GM11168 (cell line): ENCODE measurements around the gene HDAC10.
"Not testable (repeated sequence)": the region's sequence is repeated elsewhere in the genome, so short reads cannot be mapped to it uniquely, and the experiment has no call there.

Experiments
- in situ Hi-C: fragments of 300-500 bp; cut with MboI; formaldehyde crosslinking; loops from one replicate; pipeline ENCODE4 v1.12.0; 2022; ENCODE audit warnings: low sequenced_read_pairs; ENCODE audit not compliant: unreplicated experiment

Gene HDAC10

GRCh38 chr22:50208939-50209892 is 41.8 kb downstream of the HDAC10 start:
- in situ Hi-C loops = no loop called here

GRCh38 chr22:50208430-50208938 is 42.6 kb downstream of the HDAC10 start:
- in situ Hi-C loops = no loop called here

- in situ Hi-C loops = no loop called here
These were observed 43.5 kb downstream of the HDAC10 start for GRCh38 chr22:50207383-50208140.

- in situ Hi-C loops = no loop called here
These were observed 44.5 kb downstream of the HDAC10 start for GRCh38 chr22:50206599-50206998.

GRCh38 chr22:50205781-50206569 is 45.1 kb downstream of the HDAC10 start:
- in situ Hi-C loops = no loop called here

- in situ Hi-C loops = not testable (repeated sequence)
These were observed 46.1 kb downstream of the HDAC10 start for GRCh38 chr22:50204998-50205397.

GRCh38 chr22:50204571-50204970 is 46.5 kb downstream of the HDAC10 start:
- in situ Hi-C loops = no loop called here

- in situ Hi-C loops = no loop called here
These were observed 47.8 kb downstream of the HDAC10 start for GRCh38 chr22:50203288-50203687.

- in situ Hi-C loops = no loop called here
These were observed 48.9 kb downstream of the HDAC10 start for GRCh38 chr22:50202130-50202666.

GRCh38 chr22:50201191-50202129 is 49.6 kb downstream of the HDAC10 start:
- in situ Hi-C loops = no loop called here

GRCh38 chr22:50200461-50201190 is 50.4 kb downstream of the HDAC10 start, which contains the start of gene SELENOO:
Gene SELENOO, plus strand, starts transcription at chr22:50201011. Its CDS starts 26 bp downstream, at chr22:50201037.
- in situ Hi-C loops = no loop called here

- in situ Hi-C loops = no loop called here
These were observed 51.1 kb downstream of the HDAC10 start for GRCh38 chr22:50199829-50200460.

GRCh38 chr22:50199251-50199721 is 51.8 kb downstream of the HDAC10 start:
- in situ Hi-C loops = no loop called here

- in situ Hi-C loops = no loop called here
These were observed 52.4 kb downstream of the HDAC10 start for GRCh38 chr22:50198624-50199017.

GRCh38 chr22:50197856-50198623 is 53.0 kb downstream of the HDAC10 start:
- in situ Hi-C loops = no loop called here

- in situ Hi-C loops = no loop called here
These were observed 53.9 kb downstream of the HDAC10 start for GRCh38 chr22:50197000-50197800.
